Measurements from ENCODE around the gene GRM7.

The GRM7 gene

DNA sequence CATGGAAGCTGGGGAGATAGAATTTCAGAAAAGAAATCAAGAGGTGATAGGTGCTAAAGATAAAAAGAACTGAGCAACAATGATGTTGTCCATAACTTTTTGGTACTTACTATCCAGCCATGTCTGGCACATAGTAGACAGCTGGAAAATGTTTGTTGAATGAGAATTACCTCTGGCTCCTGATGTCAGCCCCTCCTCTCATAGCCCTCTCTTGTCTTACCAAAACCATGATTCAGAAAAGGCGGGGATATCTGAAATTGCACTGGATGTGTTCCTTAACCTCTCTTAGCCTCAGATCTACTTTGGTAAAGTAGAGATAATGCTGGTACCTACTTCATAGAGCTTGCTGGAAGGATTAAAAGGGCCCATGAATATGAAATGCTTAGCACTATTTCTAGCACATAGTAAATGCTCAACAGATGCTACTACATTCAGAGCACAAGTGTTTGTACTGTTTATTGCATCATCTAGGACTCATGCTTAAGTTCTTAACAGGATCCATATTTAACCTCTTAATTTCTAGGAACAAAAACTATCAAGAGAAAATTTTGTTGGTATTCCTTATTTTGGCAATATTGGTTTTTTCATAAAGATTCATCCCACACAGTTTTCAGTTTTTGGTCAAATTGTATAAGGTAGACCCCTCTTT is 859.9 kb downstream of the GRM7 start:
- no peak for DNase-seq (ENCODE audit: low read depth in 1 of 2, low spot score in 1 of 2)
- H3K27me3 ChIP-seq (ENCODE audit: insufficient read depth, poor library complexity, severe bottlenecking), result no peaks in the 10 kb centered on the region
- no peak for TF ChIP-seq POLR2AphosphoS5 (IDR thresholded peaks at IDR 0.05; ENCODE audit: low read depth)
- TF ChIP-seq SPI1 (IDR thresholded peaks at IDR 0.05; ENCODE audit: borderline replicate concordance, low read depth), result no peak
- TF ChIP-seq, protein P1, sequence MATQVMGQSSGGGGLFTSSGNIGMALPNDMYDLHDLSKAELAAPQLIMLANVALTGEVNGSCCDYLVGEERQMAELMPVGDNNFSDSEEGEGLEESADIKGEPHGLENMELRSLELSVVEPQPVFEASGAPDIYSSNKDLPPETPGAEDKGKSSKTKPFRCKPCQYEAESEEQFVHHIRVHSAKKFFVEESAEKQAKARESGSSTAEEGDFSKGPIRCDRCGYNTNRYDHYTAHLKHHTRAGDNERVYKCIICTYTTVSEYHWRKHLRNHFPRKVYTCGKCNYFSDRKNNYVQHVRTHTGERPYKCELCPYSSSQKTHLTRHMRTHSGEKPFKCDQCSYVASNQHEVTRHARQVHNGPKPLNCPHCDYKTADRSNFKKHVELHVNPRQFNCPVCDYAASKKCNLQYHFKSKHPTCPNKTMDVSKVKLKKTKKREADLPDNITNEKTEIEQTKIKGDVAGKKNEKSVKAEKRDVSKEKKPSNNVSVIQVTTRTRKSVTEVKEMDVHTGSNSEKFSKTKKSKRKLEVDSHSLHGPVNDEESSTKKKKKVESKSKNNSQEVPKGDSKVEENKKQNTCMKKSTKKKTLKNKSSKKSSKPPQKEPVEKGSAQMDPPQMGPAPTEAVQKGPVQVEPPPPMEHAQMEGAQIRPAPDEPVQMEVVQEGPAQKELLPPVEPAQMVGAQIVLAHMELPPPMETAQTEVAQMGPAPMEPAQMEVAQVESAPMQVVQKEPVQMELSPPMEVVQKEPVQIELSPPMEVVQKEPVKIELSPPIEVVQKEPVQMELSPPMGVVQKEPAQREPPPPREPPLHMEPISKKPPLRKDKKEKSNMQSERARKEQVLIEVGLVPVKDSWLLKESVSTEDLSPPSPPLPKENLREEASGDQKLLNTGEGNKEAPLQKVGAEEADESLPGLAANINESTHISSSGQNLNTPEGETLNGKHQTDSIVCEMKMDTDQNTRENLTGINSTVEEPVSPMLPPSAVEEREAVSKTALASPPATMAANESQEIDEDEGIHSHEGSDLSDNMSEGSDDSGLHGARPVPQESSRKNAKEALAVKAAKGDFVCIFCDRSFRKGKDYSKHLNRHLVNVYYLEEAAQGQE (IDR thresholded peaks at IDR 0.05; ENCODE audit: insufficient replicate concordance, low read depth), result no peak
- TF ChIP-seq, protein P2, sequence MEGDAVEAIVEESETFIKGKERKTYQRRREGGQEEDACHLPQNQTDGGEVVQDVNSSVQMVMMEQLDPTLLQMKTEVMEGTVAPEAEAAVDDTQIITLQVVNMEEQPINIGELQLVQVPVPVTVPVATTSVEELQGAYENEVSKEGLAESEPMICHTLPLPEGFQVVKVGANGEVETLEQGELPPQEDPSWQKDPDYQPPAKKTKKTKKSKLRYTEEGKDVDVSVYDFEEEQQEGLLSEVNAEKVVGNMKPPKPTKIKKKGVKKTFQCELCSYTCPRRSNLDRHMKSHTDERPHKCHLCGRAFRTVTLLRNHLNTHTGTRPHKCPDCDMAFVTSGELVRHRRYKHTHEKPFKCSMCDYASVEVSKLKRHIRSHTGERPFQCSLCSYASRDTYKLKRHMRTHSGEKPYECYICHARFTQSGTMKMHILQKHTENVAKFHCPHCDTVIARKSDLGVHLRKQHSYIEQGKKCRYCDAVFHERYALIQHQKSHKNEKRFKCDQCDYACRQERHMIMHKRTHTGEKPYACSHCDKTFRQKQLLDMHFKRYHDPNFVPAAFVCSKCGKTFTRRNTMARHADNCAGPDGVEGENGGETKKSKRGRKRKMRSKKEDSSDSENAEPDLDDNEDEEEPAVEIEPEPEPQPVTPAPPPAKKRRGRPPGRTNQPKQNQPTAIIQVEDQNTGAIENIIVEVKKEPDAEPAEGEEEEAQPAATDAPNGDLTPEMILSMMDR (IDR thresholded peaks at IDR 0.05; ENCODE audit: insufficient read depth, low read length), result no peak
- TF ChIP-seq GABPA (IDR thresholded peaks at IDR 0.05; ENCODE audit: low read depth), result no peak
- H3K27ac ChIP-seq (replicated peaks), result no peak overlapping the region
- no peak overlapping the region for H3K4me3 ChIP-seq (replicated peaks; ENCODE audit: insufficient read depth, low read length)

DNA sequence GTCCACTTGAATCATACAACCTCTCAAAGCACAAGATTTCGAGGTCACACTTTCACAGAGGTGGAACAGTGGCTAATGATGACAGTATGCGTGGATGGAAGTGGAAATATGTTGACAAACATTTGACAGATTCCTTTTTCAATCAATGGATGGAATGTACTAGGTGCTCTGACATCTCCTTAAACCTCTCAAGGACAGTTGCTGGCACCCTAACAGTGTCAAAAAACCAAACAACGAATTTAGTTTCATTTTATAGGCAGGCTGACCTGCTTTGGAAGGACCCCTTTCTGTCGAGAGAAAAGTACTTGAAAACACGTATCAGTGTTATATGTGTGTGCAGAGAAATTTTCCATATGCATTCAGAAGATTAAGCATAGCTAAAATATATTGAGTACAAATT is 861.0 kb downstream of the GRM7 start:
- TF ChIP-seq GABPA (IDR thresholded peaks at IDR 0.05; ENCODE audit: low read depth), result no peak
- TF ChIP-seq SPI1 (IDR thresholded peaks at IDR 0.05; ENCODE audit: borderline replicate concordance, low read depth), result no peak
- TF ChIP-seq, protein P1 (IDR thresholded peaks at IDR 0.05; ENCODE audit: insufficient replicate concordance, low read depth), result no peak
- TF ChIP-seq, protein P2 (IDR thresholded peaks at IDR 0.05; ENCODE audit: insufficient read depth, low read length), result no peak
- no peak for TF ChIP-seq POLR2AphosphoS5 (IDR thresholded peaks at IDR 0.05; ENCODE audit: low read depth)
- DNase-seq (ENCODE audit: low read depth in 1 of 2, low spot score in 1 of 2), result no peak
- H3K27me3 ChIP-seq (ENCODE audit: insufficient read depth, poor library complexity, severe bottlenecking), result no peaks in the 10 kb centered on the region
- no peak overlapping the region for H3K4me3 ChIP-seq (replicated peaks; ENCODE audit: insufficient read depth, low read length)
- no peak overlapping the region for H3K27ac ChIP-seq (replicated peaks)

GRCh38 chr3:7728566-7729519 is 867.9 kb downstream of the GRM7 start:
- TF ChIP-seq, protein P1 (IDR thresholded peaks at IDR 0.05; ENCODE audit: insufficient replicate concordance, low read depth), result peak; percentile 68
- TF ChIP-seq, protein P2 (IDR thresholded peaks at IDR 0.05; ENCODE audit: insufficient read depth, low read length), result no peak
- H3K27ac ChIP-seq (replicated peaks), result no peak overlapping the region

More at GRCh38 chr3:7728566-7729519, 867.9 kb downstream of the GRM7 start:
- no peak overlapping the region for H3K4me3 ChIP-seq (replicated peaks; ENCODE audit: insufficient read depth, low read length)
- no peak for DNase-seq (ENCODE audit: low read depth in 1 of 2, low spot score in 1 of 2)
- no peaks in the 10 kb centered on the region for H3K27me3 ChIP-seq (ENCODE audit: insufficient read depth, poor library complexity, severe bottlenecking)

Measured in HL-60 (cell line).